Measurements from ENCODE around the gene NR2F2.

The NR2F2 gene

DNA sequence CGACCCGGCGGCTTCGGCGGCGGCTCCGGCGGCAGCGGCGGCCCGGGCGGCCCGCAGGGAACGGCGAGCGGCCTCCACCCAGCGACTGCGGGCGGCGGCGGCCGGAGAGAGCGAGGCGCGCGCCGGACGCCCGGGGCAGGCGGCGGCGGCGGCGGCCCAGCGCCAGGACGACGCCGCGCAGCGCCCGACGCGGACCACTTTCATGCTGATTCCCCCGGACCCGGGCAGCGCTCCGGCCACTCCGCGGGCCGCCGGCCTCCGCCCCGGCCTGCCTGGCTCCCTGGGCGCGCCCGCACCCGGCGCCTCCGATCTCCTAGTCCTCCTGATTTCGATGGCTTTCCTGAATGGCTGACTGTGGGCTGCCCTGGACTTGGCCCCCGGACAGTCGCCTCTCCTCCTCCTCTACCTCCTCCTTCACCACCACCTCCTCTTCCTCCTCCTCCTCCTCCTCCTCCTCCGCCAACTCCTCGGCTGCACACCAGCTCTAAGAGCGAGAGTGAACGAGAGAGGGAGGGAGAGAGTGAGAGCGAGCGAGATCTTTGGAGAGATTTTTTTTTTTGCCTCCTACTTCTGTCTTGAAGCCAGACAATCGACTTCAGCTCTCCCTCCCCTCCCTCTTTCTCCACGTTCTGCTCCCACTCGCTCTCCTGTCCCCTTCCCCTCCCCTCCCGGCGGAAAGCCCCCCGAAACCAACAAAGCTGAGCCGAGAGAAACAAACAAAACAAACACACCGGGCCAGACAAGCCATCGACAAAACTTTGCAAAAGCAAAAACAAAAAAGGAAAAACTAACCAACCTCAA is 844 bp downstream of the NR2F2 start:
- no peak for DNase-seq (ENCODE audit: extremely low read depth in 1 of 2, low read depth in 1 of 2)

DNA sequence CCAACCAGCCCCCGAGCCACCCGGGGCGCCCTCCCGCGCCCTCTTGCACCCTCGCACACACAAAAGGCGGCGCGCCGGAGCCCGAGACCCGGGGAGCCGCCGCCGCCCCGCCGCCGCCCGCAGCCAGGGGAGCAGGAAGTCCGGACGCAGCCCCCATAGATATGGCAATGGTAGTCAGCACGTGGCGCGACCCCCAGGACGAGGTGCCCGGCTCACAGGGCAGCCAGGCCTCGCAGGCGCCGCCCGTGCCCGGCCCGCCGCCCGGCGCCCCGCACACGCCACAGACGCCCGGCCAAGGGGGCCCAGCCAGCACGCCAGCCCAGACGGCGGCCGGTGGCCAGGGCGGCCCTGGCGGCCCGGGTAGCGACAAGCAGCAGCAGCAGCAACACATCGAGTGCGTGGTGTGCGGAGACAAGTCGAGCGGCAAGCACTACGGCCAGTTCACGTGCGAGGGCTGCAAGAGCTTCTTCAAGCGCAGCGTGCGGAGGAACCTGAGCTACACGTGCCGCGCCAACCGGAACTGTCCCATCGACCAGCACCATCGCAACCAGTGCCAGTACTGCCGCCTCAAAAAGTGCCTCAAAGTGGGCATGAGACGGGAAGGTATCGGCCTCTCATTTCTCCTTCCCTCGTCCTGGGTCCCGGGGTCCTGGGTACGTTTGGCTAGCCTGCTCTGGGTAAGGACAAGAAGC is 1.6 kb downstream of the NR2F2 start:
- no peak for DNase-seq (ENCODE audit: extremely low read depth in 1 of 2, low read depth in 1 of 2)

DNA sequence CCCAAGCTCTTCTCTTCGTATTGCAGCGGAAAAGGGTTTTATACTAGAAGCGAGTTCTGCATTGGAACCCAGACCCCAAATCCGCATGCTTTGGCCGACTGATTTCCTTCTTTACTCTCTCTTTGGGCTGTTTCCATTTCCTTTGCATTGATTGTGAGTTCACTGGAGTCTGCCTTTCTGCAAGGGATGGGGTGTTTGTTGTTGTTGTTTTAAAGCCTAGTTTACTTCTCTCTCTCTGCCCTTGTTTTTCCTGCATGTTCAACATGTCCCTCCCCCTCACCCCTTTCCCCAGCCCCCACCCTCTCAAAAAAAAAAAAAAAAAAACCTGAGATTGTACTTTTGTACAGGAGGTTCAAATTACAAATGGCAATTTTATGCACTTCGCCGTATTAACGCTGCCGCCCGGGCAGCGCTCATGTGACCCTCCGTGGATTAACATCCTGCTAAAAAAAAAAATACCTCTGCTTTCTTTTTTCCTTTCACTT is 2.2 kb downstream of the NR2F2 start:
- DNase-seq (ENCODE audit: extremely low read depth in 1 of 2, low read depth in 1 of 2), result no peak

DNA sequence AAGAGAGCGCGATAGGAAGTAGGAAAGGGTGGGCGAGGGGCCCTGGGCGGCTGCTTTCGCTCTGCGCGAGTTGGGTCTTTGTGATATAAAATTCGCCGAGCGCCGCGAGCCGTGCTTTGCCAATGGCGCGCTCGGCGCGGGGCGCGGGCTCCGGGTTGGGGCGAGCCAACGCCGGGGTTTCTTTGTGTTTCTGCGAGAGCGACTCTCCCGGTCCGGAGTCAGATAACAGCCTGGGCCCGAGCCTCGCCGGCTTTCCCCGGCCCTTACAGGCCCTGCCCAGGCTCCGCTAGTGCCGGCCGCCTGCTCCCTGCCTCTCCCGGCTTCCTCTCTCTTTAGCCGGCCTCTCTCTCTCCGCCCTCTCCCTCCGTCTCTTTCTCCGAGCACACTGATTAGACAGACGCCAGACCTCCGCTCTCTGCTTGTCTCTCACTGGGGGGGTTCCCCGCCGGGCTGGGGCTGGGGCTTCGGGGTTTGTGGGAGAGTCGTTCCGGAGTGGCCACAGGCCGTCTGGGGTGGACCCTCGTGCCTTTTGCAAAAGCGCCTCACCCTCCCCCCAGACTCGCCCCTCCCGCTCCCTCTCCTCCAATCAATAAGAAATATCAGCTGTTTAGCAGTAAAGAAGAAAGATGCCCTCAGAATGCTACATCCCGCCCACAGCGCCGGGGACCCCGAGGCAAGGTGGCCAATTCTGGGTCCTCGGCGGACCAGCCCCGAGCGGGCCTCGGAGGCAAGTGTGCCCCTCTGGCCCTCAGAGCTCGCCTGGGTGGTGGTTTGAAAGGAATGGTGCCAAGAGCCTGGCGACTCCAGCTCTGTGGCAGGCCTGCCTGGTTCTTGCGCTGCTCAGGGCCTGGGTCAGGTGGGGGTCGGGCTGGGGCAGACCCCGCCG is 2.9 kb downstream of the NR2F2 start:
- DNase-seq (ENCODE audit: extremely low read depth in 1 of 2, low read depth in 1 of 2), result no peak

DNA sequence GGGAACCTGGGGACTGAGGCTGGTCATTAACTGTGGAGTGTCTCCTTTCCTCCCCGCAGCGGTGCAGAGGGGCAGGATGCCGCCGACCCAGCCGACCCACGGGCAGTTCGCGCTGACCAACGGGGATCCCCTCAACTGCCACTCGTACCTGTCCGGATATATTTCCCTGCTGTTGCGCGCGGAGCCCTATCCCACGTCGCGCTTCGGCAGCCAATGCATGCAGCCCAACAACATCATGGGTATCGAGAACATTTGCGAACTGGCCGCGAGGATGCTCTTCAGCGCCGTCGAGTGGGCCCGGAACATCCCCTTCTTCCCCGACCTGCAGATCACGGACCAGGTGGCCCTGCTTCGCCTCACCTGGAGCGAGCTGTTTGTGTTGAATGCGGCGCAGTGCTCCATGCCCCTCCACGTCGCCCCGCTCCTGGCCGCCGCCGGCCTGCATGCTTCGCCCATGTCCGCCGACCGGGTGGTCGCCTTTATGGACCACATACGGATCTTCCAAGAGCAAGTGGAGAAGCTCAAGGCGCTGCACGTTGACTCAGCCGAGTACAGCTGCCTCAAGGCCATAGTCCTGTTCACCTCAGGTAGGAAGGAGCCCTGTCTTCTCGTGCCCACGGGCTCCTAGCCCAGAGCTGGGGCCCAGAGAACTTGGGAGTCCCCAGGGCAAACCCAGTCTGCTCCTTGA is 3.7 kb downstream of the NR2F2 start:
- no peak for DNase-seq (ENCODE audit: extremely low read depth in 1 of 2, low read depth in 1 of 2)

DNA sequence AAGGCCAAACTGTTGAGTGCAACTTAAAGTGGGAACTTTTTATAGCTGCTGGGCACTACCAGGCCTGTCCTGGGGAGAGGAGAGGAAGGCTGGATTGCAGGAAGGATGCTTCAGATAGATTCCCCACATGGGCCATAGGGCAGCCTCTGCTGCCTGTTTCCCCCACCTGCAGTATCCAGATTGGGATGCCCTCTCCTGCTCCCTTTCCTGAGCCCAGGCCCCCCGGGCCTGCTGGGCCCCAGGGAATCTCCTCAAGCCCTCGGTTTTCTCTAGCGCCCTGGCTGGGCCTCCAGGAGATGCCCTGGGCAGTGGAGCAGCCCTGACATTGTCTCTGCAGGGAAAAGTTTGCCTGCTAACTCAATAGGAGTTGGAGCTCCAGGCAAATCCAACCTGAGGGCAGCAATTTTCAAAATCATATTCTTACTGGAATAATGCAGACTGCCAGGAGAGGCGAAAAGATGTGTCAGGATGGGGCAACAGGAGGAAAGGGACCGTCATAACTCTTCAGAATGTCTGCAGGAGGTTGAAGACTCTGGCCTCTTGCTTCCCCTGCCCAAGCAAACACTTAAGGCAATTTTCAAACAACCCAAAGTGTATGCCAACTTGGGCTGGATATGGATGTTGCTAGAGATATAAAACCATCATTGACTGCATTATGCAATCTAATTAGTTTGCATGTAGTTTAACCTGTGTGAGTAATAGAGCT is 4.4 kb downstream of the NR2F2 start:
- no peak for DNase-seq (ENCODE audit: extremely low read depth in 1 of 2, low read depth in 1 of 2)

DNA sequence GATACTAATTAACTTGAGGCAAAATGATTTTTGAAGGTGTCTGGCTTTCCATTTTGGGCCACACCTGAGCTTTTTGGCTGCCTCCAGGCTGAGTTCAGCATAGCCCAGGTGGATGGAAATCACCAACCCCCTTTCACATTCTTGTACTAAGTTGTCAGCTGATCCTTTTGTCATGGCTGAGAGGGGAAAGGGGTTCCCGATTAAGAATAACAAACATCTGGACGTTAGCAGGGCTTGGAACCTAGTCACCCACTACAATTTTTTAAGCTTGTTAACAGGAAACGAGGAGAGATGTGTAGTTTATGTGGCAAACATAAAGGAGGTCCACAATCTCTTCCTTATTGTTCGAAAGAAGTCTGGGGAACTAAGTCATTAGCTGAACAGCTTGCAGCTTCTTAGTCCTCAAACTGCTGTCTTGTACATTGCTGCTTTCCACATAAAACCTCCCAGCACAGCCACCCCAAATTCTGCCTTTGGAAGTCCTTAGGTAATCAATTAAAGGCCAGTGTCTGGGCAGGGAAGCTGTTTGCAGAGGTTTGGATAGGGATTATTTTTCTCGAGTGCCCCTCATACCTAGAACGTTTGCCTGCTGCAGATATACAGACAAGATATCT is 5.0 kb downstream of the NR2F2 start:
- DNase-seq (ENCODE audit: extremely low read depth in 1 of 2, low read depth in 1 of 2), result no peak

DNA sequence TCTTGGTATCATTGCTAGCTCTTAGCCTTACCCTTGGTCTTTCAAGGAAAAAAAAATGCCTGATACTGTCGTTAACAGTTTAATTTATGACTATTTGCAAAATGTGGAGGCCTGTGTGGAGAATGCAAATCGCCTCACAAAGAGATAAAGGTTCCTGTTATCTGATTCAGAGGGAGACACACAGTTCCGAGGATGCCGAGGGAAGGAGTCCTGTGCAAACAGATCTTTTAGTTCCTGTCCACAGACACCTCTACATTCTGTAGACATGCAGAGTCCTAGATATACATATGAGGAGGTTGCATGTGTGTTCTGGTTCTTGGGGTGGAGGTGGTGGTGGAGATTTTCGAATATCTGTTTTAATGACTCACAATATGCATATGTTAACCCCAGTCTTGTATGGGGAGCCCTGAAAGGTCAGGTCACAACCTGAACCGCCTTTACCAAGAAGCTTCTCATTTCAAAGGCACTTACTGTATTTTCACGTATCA is 5.7 kb downstream of the NR2F2 start:
- DNase-seq (ENCODE audit: extremely low read depth in 1 of 2, low read depth in 1 of 2), result no peak

DNA sequence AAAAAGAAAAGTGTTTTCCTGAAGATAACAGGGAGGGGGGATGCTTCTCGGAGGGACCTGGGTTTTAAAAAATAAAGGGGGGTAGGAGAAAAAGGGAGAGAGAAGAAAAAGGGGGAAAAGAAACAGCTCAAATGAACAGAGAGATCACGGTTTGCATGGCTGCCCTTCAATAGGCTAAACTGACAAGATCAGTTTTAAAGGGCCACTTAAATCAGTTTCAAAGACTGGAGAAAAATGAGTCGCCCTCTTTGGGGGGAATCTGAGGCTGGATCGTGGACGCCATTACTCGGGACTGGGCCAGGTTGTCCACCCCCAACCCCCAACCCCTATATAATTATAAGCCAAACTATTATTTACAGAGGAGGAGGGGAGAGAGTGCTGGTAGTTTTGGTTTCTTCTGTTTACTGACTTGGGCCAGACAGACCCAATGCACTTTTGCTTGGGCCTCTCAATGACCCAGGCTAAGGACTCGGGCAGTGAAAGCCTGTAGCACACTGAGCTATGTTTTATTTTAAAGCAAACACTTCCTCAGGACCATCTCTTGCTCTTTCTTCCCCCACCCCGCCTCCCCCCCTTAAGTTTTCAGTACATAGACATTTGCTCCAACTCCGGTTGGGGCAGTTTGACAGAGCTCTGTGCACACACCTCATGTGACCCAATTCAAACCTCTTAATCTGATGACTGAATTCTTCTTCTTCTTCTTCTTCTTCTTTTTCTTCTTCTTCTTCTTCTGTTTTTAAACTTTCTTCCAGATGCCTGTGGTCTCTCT is 6.3 kb downstream of the NR2F2 start:
- DNase-seq (ENCODE audit: extremely low read depth in 1 of 2, low read depth in 1 of 2), result no peak

DNA sequence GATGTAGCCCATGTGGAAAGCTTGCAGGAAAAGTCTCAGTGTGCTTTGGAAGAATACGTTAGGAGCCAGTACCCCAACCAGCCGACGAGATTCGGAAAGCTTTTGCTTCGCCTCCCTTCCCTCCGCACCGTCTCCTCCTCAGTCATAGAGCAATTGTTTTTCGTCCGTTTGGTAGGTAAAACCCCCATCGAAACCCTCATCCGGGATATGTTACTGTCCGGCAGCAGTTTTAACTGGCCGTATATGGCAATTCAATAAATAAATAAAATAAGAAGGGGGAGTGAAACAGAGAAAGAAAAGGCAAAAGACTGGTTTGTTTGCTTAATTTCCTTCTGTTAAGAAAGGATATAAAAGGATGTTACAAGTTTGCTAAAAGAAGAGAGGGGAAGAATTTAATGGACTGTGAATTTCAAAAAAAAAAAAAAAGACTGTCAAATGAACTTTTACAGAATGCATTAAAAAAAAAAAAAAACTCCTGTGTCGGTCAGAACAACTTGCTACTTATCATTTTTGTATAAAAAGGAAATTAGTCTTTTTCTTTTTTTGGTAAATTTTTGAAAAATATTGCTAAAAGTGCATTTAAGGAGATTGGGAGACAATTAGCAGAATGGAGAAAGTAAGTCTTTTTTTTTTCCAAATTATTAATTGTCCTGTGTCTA is 7.0 kb downstream of the NR2F2 start:
- DNase-seq (ENCODE audit: extremely low read depth in 1 of 2, low read depth in 1 of 2), result no peak

DNA sequence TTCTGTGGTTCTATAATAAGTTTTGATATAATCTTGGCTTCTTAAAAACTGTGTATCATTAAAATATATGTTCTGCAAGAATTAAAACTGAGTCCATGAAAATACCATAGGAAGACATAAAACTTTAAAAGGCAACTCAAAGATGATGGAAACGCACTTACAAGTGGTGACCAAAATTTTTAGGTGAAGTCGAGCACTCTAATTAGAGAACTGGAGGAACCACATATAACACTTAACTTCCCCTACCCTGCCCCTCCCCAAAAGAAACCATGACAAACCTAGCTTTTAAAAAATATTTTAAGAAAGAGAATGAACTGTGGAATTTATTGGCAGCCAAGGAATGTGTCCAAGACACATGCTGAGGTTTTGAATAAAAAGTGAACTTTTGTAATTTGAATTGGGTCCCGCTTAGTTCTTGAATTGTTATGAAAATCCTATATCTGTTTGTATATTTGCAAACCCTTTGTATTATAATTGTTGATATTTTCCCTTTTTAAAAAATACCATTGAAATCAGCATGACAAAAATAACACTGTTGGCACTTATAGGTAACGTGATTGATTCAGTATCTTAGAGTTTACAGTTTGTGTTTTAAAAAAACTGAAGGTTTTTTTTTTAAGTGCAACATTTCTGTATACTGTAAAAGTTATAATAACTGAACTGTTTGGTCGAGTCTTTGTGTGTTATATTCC is 7.7 kb downstream of the NR2F2 start:
- DNase-seq (ENCODE audit: extremely low read depth in 1 of 2, low read depth in 1 of 2), result no peak

DNA sequence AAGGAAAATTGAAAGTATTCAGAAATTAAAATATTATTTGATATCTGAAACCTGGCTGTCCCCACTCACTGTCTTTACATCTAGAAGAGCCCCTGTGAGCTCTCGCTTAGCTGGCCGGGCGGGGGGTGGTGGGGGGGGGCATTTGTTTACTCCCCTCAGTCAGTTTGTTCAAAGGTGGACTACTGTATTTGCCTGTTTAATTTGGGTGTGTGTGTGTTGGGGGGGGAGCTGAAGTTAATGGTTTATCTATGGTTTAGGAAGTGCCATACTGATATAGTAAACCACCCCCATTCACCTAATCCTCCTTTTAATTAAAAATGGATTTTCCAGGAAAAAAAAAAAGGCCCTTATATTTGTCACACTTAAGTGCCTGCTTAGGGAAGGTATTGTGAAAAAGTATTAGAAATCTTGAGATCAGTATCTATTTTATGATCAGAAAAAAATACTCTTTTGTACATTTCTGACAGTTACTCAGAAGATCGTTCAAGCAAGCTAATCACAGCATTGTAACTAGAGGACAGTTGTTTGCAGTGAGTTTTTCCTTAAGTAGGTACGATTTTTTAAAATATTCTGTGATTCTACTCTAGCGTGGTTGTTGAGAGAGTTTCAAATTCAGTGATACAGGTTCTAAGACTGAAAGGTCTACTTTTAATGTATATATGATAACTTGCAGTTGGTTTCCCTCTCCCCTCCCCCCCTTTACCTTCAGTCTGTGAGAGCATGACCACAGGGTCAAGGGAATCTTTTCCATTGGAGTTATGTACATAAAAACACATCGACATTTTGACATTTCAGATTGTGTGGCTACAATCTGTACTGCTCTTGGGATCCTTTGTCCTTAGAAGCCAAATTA is 8.5 kb downstream of the NR2F2 start:
- no peak for DNase-seq (ENCODE audit: extremely low read depth in 1 of 2, low read depth in 1 of 2)

DNA sequence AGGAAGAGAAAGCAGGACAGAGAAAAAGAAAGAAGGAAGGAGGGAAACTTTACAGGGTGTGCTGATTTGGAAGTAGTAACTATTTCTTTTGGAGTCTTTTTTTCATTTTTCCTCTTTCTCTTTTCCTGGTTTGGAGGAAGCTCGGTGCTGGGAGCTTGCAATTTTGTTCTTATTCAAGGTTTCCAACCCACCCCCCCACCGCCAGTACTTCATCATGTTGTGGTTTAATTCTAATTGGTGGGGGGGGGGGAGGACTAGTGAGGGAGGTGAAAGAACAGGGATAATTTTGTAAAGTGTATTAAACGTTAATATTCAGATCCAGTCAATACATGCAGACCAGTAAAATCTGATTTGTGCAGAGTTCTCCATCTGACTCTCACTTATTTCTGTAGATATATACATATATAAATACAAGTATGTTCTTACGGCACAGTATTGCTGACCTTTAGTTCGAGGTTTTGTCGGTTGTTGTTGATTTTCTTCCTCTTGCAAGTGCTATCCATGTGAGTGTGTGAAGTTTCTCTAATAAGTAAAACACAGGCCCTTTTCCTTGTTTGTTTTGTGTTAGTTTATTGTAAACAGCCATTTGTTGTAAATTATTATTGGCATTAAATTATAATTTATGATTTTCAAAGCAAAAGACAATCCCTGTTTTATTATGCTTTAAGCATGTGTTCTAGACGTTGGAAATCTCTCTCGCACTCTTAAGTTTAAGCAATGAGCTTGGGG is 9.3 kb downstream of the NR2F2 start:
- DNase-seq (ENCODE audit: extremely low read depth in 1 of 2, low read depth in 1 of 2), result no peak

DNA sequence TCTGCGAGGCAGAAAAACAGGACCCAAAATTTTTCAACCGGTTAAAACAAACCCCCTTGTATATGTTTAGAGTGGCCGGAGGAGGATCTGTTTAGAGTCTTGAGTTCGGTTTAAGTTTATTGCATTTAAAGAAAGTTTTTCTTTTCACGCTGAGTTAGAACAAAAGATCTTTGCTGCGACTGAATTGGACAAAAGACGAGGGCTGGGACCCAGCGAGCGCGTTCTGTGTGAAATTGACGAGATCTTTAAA is 9.8 kb downstream of the NR2F2 start:
- DNase-seq (ENCODE audit: extremely low read depth in 1 of 2, low read depth in 1 of 2), result no peak

DNA sequence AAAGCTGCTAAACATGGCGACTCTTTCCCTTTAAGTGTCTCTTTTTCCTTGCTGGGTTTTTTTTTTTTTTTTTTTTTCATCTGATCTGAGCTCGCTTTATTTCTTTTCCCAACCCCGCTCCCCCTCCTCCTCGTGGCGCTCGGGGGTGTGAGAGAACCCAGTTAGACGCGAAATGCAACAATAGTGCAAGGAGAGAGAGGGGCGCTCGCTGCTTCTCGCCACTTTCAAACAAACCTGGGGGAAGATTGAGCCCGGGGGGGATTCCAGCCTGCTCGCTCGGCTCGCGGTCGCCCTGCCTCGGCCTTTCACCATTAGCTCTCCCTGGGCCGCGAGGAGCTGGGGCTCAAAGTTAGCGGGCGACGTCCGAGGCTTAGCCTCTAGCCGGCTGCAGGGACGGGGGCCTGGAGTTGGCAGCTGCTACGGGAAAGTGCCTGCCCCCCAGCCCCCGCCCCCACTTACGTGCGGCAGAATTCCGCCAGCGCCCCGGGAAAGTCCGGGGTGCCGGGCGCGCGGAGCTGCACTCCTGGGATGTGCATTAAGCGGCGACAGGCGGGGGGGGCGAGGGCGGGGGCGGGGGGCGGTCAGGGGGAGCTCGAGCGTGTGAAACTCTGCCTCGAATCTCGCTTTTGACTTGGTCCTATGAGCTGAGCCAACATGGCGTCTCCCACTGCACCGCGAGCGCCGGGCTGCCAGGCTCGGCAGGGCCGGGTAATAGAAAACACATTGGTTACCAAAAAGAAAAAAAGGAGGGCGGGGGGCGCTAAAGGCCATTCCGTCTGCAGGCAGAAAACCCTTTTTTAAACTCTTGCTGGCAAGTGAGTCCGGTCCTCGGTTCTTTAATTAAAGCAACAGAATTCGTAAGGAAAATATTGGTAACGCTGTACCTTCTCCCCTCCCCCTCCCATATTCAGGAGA is 10.4 kb downstream of the NR2F2 start:
- no peak for DNase-seq (ENCODE audit: extremely low read depth in 1 of 2, low read depth in 1 of 2)
